Activated T-cell treated with anti-CD3 and anti-CD28 coated beads, Interleukin-2, amount 50 U/mL, for 72 hours (primary cell): ENCODE measurements around the gene NDUFB2. TPM values are rescaled to one million over a fixed set of nuclear protein-coding genes. Genes with fewer than 3 reads are reported as not detected.
"Not testable (repeated sequence)": the region's sequence is repeated elsewhere in the genome, so short reads cannot be mapped to it uniquely, and the experiment has no call there.

Experiments
- ATAC-seq, 2 donors: fragments of 150-1000 bp; cut with Tn5 transposase; replicated peaks in 1 of 2; 2 replicates each; pipeline ENCODE4 v1.10.0; 2021; ENCODE audit warnings: moderate library complexity in 2 of 2, mild to moderate bottlenecking in 1 of 2
- DNase-seq, 2 donors: peaks; one replicate each; pipeline ENCODE4 v3.0.0; 2021 to 2022; ENCODE audit warnings: mixed read lengths in 1 of 2
- H3K27ac Mint-ChIP-seq: one replicate; pipeline ENCODE4 v1.8.0; 2022; ENCODE audit warnings: mild to moderate bottlenecking, moderate library complexity, mixed read lengths
- H3K27me3 Mint-ChIP-seq: one replicate; pipeline ENCODE4 v1.8.0; 2022; ENCODE audit warnings: low read depth, mixed read lengths
- H3K36me3 Mint-ChIP-seq, 2 donors: one replicate each; pipeline ENCODE4 v1.8.0; 2022; ENCODE audit warnings: mixed read lengths in 2 of 2, mild to moderate bottlenecking in 1 of 2; ENCODE audit not compliant: insufficient read depth in 2 of 2
- H3K4me1 Mint-ChIP-seq: one replicate; pipeline ENCODE4 v1.8.0; 2022; ENCODE audit warnings: low read depth, mixed read lengths
- H3K4me3 Mint-ChIP-seq, 2 donors: one replicate each; pipeline ENCODE4 v1.8.0; 2022; ENCODE audit warnings: mild to moderate bottlenecking in 2 of 2, mixed read lengths in 2 of 2, moderate library complexity in 2 of 2
- H3K9me3 Mint-ChIP-seq, 2 donors: one replicate each; pipeline ENCODE4 v1.8.0; 2022; ENCODE audit warnings: mixed read lengths in 2 of 2
- total RNA-seq, 2 donors: library from RNA; stranded (reverse); gene quantifications; one replicate each; pipeline ENCODE4 v1.2.3, GENCODE V29; 2022

The NDUFB2 gene
- total RNA-seq, 2 donors from 2014 or later = 78.0 to 94.1 TPM

DNA sequence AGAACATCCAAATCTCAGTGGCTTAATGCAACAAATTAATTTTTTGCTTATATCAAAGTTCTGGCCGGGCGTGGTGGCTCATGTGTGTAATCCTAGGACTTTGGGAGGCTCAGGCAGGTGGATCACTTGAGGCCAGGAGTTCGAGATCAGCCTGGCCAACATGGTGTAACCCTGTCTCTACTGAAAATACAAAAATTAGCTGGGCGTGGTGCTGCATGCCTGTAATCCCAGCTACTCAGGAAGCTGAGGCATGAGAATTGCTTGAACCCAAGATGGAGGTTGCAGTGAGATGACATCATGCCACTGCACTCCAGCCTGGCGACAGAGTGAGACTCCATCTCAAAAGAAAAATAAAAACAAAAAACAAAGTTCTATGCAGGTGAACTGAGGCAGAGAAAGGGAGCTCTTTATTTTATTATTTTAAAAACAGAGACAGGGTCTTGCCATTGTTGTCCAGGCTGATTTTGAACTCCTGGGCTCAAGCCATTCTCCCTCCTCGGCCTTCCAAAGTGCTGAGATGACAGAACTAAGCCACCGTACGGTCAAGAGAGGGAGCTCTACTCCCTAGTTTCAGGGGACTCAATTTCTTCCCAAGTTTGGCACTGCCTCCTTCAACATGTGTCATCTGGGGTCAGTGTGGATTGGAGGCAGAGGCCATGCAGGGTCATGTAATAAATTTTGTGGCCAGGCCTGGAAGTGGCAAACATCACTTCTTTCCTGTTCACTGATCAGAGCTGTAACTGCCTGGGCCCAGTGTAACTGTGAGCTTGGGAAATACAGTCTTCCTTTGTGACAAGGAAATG lies 21.4 kb upstream of the NDUFB2 start:
- DNase-seq (no peak), ATAC-seq (no peak)
- Mint-ChIP-seq H3K4me3 (peak overlapping the region; percentile 86 to 93), H3K36me3 (peaks cover 3% of the 10 kb centered on the region in 2 donors), H3K9me3 (no peaks in the 10 kb centered on the region), H3K4me1 (peaks cover 38% of the 10 kb centered on the region), H3K27me3 (no peaks in the 10 kb centered on the region), H3K27ac (no peak overlapping the region)

DNA sequence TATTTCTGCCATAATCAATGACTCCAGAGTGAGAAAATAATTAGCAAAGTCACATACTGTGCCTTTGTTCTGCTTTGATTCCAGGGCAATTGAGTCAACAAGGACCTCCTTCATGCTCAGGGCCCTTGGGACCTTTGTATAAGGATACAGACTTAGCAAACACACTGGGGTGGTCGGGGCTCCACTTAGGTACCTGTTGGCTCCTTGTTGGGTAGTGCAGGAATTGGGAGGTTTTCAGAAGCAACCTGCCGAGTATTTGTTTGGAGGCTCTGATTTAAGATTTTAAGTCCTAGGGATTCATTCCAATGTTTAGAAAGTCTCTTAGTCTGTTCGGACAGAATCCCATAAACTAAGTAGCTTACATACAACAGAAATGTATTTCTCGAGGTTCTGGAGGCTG lies 20.8 kb upstream of the NDUFB2 start:
- H3K27me3 Mint-ChIP-seq = no peaks in the 10 kb centered on the region
- no peak overlapping the region for H3K4me3 Mint-ChIP-seq
- H3K36me3 Mint-ChIP-seq = peaks cover 5 to 9% of the 10 kb centered on the region in 2 donors
- ATAC-seq (no peak), DNase-seq (no peak)
- H3K9me3 Mint-ChIP-seq = no peaks in the 10 kb centered on the region
- no peak overlapping the region for H3K27ac Mint-ChIP-seq
- H3K4me1 Mint-ChIP-seq = peaks cover 38% of the 10 kb centered on the region

DNA sequence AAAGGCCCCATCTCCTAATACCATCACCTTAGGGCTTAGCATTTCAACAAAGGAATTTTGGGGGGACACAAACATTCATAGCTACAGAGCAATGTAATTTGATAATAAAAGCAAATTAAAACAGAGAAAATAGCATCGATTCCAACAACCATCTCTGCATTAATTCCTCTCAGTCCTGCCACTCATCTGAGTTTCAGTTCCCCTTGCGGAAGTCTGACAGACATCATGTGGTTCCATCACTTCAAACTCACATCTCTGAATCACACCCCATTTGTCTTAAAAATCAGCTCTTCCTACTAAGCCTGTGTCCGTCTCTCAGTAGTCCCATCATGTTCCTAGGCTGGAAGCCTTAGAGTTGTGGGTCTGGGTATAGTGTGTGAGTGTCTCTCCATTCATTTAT lies 20.2 kb upstream of the NDUFB2 start:
- Mint-ChIP-seq H3K4me3 (no peak overlapping the region), H3K36me3 (peaks cover 8 to 12% of the 10 kb centered on the region in 2 donors), H3K27me3 (no peaks in the 10 kb centered on the region)

DNA sequence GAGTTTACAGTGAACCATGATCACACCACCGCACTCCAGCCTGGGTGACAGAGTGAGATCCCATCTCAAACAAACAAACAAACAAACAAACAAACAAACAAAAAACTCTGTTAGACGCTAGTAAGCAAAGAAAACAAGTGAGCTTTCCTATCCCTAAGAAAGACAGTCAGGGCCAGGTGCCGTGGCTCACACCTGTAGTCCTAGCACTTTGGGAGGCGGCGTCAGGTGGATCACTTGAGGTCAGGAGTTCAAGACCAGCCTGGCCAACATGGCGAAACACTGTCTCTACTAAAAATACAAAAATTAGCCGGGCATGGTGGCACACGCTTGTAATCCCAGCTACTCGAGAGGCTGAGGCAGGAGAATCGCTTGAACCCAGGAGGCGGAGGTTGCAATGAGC lies 19.6 kb upstream of the NDUFB2 start:
- Mint-ChIP-seq H3K4me1 (peaks cover 35% of the 10 kb centered on the region), H3K36me3 (peaks cover 9 to 13% of the 10 kb centered on the region in 2 donors)
- not testable (repeated sequence) for DNase-seq, H3K27me3 Mint-ChIP-seq, ATAC-seq, H3K27ac Mint-ChIP-seq, H3K4me3 Mint-ChIP-seq, H3K9me3 Mint-ChIP-seq

More for the DNA sequence above, 20.2 kb upstream of the NDUFB2 start:
- ATAC-seq (no peak), DNase-seq (no peak)
- Mint-ChIP-seq H3K27ac (no peak overlapping the region), H3K9me3 (no peaks in the 10 kb centered on the region), H3K4me1 (peaks cover 38% of the 10 kb centered on the region)

DNA sequence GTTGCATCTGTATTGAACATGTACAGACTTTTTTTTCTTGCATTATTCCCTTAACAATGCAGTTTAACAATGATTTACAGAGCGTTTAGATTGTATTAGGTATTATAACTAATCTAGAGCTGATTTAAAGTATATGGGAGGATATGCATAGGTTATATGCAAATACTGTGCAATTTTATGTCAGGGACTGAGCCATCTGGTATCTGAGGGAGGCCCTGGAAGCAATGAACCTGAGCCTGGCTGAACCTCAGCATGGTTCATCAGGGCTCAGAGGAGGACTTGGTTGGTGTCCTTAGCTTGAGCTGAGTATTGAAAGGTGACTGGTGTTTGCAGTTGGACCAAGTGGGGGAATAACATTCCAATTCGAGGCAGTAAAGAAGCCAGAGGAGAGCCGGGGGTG lies 19.0 kb upstream of the NDUFB2 start:
- Mint-ChIP-seq H3K4me1 (peaks cover 30% of the 10 kb centered on the region), H3K4me3 (no peak overlapping the region), H3K27ac (no peak overlapping the region), H3K36me3 (peaks cover 10 to 16% of the 10 kb centered on the region in 2 donors), H3K27me3 (no peaks in the 10 kb centered on the region), H3K9me3 (no peaks in the 10 kb centered on the region)
- DNase-seq = no peak
- ATAC-seq = no peak

DNA sequence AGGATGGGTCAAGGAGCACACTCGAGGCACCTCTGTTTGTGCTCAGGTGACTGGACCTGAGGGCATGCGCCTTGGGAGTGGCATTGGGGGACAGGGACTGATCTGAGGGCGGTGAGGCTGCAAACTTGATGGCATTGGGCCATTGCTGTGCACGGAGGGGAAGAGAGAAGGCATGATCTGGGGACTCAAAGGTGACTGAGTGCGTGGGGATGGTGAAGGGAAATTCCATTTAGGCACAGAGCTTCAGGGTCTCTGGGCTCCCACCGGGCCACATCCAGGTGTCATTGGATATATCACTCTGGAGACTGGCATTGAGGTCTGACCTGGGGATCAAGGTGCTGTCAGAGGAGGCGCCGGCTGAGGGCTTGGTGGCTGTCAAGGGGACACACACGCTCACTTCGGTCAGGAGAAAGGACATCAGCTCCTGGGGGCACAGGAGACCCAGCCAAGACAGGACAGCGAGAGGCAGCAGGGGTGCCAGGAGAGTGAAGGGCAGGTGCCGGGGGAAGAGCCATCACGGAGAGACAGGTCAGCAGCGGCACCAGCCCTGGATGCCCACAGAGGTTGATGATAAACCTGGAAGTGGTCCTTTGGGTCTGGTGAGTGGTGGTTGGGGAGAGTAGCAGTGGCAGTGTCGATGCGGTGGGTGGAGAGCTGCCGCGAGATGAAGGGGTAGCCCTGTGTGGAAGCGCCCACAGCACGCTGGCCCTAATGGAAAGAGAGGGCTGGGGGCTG lies 18.3 kb upstream of the NDUFB2 start:
- ATAC-seq (no peak), DNase-seq (no peak)
- no peak overlapping the region for H3K27ac Mint-ChIP-seq
- peaks cover 29% of the 10 kb centered on the region for H3K4me1 Mint-ChIP-seq
- no peak overlapping the region for H3K4me3 Mint-ChIP-seq
- H3K27me3 Mint-ChIP-seq = no peaks in the 10 kb centered on the region
- peaks cover 10 to 16% of the 10 kb centered on the region in 2 donors for H3K36me3 Mint-ChIP-seq
- no peaks in the 10 kb centered on the region for H3K9me3 Mint-ChIP-seq

DNA sequence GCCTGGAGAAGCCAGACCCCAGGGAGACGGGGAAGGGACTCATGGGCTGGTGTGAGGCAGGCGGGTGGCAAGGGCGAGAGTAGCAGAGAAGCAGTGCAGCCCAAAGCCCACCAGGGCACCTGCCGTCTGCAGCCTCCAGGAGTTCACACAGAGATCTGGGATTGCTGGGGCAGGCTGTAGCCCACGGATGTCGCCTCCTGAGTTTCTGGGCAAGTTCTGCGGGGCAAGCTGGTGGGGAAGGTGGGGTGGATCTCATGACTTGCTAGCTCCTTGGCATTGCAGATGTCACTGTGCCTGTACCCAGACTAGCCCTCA lies 17.7 kb upstream of the NDUFB2 start:
- no peaks in the 10 kb centered on the region for H3K9me3 Mint-ChIP-seq

DNA sequence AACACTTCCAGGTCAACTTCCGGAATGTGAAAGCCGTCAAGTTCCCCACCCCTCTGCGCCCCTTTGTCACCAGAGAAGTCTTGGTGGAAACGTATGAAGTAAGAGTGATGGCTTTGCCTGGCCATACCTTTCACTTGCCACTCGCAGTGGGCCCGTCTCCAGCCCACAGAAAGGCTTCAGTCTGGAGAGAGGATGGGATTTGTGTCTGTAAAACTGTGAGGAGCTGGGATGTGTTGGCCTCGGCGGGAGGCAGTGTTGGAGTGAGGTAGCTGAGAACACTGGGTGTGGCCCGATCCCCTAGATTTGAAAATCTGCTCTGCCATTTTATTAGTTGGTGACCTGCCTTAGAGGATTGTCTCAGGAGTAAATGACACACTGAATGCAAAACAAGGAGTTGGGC lies 17.3 kb upstream of the NDUFB2 start:
- Mint-ChIP-seq H3K36me3 (peaks cover 10 to 16% of the 10 kb centered on the region in 2 donors), H3K9me3 (no peaks in the 10 kb centered on the region), H3K27me3 (no peaks in the 10 kb centered on the region), H3K4me1 (peaks cover 21% of the 10 kb centered on the region), H3K4me3 (no peak overlapping the region), H3K27ac (no peak overlapping the region)
- no peak for DNase-seq
- ATAC-seq = no peak

More for the DNA sequence above, 17.7 kb upstream of the NDUFB2 start:
- Mint-ChIP-seq H3K36me3 (peaks cover 10 to 16% of the 10 kb centered on the region in 2 donors), H3K27me3 (no peaks in the 10 kb centered on the region), H3K4me3 (no peak overlapping the region), H3K27ac (no peak overlapping the region), H3K4me1 (peaks cover 26% of the 10 kb centered on the region)
- DNase-seq = no peak
- no peak for ATAC-seq

DNA sequence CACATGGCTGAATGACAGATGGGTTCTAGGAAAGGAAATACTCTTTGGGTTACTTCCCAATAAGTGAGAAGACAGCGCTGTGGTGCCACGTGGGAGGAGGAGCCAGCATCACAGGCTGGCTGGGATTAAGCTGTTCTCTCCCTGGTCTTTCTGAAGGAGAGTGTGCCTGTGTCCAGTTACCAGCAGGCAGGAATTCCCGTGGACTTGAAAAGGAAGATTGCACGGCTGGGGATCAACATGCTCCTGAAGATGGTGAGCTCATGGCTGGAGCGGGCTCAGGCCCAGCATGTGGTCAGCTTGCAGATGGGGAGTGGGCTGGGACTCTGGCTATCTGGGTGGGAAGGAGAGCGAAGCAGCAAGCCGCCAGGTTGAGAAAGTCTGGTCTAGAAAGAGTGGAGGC lies 15.6 kb upstream of the NDUFB2 start:
- H3K27me3 Mint-ChIP-seq = no peaks in the 10 kb centered on the region
- H3K4me1 Mint-ChIP-seq = peaks cover 5% of the 10 kb centered on the region
- ATAC-seq (no peak), DNase-seq (no peak)
- no peaks in the 10 kb centered on the region for H3K9me3 Mint-ChIP-seq
- no peak overlapping the region for H3K4me3 Mint-ChIP-seq
- H3K36me3 Mint-ChIP-seq = peaks cover 10 to 18% of the 10 kb centered on the region in 2 donors
- no peak overlapping the region for H3K27ac Mint-ChIP-seq

DNA sequence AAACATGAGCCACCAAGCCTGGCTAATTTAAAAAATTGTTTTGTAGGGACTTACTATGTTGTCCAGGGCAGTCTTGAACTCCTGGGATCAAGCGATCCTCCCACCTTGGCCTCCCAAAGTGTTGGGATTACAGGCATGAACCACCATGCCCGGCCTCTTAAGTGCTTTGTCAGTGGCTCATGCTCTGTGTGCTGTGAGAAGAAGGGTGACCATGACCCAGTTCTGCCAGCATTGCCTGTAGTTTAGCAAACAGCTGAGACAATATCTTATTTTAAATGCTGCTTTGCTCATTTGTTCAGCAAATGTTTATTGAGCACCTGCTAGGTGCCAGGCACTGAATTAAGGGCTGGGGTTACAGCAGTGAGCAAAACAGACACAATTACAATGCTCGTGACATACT lies 14.7 kb upstream of the NDUFB2 start:
- H3K4me3 Mint-ChIP-seq = no peak overlapping the region
- ATAC-seq (no peak), DNase-seq (no peak)
- H3K4me1 Mint-ChIP-seq = peaks cover under 1% of the 10 kb centered on the region
- no peak overlapping the region for H3K27ac Mint-ChIP-seq
- no peaks in the 10 kb centered on the region for H3K27me3 Mint-ChIP-seq
- H3K9me3 Mint-ChIP-seq = no peaks in the 10 kb centered on the region
- peaks cover 10 to 18% of the 10 kb centered on the region in 2 donors for H3K36me3 Mint-ChIP-seq

DNA sequence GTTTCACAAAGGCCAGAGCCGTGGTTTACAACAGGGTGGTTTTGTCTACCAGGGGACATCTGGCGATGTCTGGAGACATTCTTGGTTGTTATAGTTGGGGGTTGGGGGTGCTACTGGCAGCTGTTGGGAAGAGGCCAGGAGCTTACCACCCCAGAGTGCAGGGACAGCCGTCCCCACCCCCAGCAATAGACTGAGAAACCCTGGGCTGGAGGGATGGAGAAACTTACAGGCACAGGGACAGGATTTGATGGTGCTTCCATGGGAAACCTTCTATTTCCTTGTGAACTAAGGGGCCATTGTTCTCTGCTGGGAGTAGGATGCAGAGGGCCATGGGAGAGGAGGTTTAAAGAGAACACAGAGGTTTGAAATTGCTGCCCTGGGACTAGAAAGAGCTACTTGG lies 12.9 kb upstream of the NDUFB2 start:
- Mint-ChIP-seq H3K36me3 (peaks cover 9 to 15% of the 10 kb centered on the region in 2 donors), H3K27ac (no peak overlapping the region), H3K27me3 (no peaks in the 10 kb centered on the region), H3K4me1 (no peaks in the 10 kb centered on the region), H3K4me3 (no peak overlapping the region), H3K9me3 (no peaks in the 10 kb centered on the region)
- ATAC-seq (no peak), DNase-seq (no peak)

DNA sequence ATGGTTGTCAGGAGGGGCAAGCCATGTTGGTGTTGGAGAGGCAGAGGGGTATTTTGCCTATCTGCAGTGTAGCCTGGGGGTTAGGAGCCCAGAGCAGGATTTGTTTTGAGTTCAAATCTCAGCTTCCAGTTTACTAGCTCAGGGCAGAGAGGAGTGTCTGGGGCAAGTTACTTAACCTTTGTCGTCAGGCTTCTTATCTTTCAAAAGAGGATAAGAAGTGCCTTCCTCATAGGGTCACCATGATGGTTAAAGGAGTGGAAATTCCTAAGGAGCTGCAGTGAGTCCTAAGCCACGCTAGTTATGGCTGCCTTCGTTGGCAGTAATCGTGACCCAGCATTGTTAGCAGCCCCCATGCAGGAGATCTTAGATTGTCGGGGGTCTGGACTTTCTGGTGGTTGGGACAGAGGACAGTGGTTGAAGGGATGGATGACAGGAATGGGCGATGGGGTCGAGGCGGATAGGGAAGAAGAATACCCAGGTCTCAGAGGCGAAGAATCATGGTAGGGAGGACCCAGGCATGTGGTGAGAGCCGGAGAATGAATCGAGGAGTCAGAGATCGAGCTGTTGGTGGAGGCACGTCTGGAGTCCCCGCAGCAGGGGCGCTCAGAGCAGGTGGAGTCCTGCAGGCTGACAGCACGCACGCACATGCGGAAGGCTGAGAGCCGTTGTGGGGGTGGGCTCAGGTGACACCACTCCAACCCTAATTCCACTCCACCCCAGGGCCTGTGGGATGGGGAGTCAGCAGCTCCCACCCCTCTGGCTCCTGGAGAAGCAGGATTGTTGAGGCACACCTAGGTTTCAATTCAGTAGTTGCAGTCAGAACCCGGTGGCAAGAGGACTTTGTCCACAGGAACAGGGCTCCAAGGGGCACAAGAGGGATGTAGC lies 12.2 kb upstream of the NDUFB2 start:
- Mint-ChIP-seq H3K4me1 (no peaks in the 10 kb centered on the region), H3K27ac (no peak overlapping the region), H3K36me3 (peaks cover 7 to 15% of the 10 kb centered on the region in 2 donors), H3K4me3 (no peak overlapping the region), H3K27me3 (no peaks in the 10 kb centered on the region), H3K9me3 (no peaks in the 10 kb centered on the region)
- no peak for DNase-seq
- no peak for ATAC-seq
